Hematopoietic multipotent progenitor cell treated with erythropoietin and hydrocortisone succinate and interleukin-3 and kit ligand, for 6 days (in vitro differentiated cells): ENCODE results near the gene PHLDA1.

ENCODE experiments used
- DNase-seq: peaks from one replicate; pipeline ENCODE4 v3.0.0-alpha.2; 2015

The PHLDA1 gene

GRCh38 chr12:76037130-76038103 lies 5.8 kb upstream of the PHLDA1 start:
- peak; percentile 93 for DNase-seq

GRCh38 chr12:76035045-76035444 lies 3.5 kb upstream of the PHLDA1 start:
- no peak for DNase-seq

GRCh38 chr12:76033081-76034011 lies 1.8 kb upstream of the PHLDA1 start:
- peak; percentile 65 for DNase-seq

DNA sequence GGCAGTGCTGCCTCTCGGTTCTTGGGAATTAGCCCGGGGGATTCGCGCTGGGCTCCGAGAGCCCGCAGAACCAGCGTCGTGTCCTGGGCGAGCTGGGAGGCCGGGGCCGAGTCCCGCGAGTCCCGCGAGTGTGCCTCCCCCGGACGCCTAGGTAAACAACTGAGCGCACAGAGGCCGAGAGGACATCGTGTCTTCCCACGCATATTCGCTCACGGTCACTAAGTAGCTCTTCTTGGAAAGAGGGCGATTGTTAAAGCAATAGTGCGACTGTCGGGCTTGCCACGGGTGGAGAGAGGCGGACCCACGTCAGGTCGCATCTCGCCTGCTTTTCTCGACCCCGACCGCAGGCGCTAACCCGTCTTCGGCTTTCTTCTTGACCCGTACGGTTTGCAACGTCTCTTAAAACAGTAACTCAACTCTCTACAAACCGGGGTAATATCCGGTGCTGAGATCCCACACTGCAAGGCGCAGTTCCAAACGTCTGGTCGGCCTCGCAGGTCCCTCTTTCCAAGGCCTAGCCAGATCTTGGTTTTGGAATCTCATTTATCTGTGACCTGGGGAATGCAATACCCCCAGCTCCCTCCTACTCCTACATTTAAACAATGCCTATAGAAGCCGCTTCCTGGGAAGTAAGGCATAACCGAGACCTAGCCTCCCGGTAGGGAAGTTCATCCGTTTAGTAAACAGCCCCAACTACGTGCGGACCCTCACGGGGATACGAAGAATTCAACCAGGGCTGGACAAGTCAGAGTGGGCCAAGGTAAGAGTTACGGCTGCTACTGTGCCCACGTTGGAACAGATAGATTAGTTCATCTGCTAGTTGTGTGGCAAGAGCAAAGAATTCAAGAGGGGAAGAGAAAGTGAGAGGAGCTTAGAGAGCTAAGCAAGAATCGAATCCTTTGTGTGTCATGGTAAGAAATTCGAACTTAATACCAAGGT lies 736 bp upstream of the PHLDA1 start:
- peak; percentile 59 for DNase-seq

DNA sequence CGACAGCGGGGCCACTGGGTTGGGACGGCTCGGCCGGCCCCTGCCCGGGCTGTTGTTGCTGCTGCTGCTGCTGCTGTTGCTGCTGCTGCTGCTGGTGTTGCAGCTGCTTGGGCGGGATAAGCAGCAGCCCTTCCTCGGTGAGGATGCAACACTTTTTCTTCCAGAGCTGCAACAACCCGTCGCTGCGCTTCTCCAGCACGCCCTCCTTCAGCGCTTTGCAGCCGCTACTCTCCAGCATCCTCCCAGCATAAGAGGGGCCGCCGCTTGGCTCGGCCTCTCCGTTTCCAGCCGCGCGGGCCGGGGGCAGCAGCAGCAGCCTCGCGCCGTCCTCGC lies 529 bp downstream of the PHLDA1 start:
- DNase-seq = no peak

DNA sequence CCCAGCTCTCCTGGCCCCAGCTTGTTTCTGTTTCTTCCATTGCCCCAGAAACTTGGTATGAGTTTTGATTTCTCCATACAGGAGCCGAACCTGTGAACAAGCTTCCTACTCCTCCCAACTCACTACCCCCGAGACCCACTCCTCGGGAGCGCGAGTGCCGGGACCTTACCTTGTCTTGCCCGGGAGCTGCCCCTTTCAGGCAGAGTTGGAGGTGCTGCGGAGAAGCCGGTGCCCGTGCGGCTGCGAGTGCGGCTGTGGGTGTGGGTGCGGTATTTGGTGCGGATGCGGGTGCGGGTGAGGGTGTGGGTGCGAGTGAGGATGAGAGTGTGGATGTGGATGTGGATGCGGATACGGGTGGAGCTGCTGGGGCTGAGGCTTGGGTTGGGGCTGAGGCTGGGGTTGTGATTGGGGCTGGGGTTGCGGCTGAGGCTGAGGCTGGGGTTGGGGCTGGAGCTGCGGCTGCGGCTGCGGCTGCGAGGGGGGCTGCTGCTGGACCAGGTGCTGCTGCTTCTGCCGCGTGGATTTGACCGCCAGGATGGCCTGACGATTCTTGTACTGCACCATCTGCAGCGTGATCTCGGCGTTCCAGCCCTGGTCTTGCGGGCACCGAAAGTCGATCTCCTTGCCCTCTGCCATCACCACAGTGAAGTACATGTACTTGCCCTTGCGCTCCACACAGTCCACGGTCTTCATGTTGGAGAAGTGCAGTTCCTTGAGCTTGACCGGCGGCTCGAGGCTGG lies 1.1 kb downstream of the PHLDA1 start:
- no peak for DNase-seq

- DNase-seq = no peak
These were observed 1.6 kb downstream of the PHLDA1 start for GRCh38 chr12:76029982-76030340.

- DNase-seq = no peak
These were observed 2.9 kb downstream of the PHLDA1 start for GRCh38 chr12:76028571-76029277.

GRCh38 chr12:76026643-76027063 lies 4.9 kb downstream of the PHLDA1 start:
- no peak for DNase-seq

- DNase-seq = no peak
These were observed 5.7 kb downstream of the PHLDA1 start for GRCh38 chr12:76025601-76026575.

- no peak for DNase-seq
These were observed 6.5 kb downstream of the PHLDA1 start for GRCh38 chr12:76024942-76025600.

GRCh38 chr12:76024102-76024781 lies 7.3 kb downstream of the PHLDA1 start:
- DNase-seq = no peak

GRCh38 chr12:76023069-76023690 lies 8.4 kb downstream of the PHLDA1 start:
- DNase-seq = no peak

- no peak for DNase-seq
These were observed 9.1 kb downstream of the PHLDA1 start for GRCh38 chr12:76022506-76022905.

DNA sequence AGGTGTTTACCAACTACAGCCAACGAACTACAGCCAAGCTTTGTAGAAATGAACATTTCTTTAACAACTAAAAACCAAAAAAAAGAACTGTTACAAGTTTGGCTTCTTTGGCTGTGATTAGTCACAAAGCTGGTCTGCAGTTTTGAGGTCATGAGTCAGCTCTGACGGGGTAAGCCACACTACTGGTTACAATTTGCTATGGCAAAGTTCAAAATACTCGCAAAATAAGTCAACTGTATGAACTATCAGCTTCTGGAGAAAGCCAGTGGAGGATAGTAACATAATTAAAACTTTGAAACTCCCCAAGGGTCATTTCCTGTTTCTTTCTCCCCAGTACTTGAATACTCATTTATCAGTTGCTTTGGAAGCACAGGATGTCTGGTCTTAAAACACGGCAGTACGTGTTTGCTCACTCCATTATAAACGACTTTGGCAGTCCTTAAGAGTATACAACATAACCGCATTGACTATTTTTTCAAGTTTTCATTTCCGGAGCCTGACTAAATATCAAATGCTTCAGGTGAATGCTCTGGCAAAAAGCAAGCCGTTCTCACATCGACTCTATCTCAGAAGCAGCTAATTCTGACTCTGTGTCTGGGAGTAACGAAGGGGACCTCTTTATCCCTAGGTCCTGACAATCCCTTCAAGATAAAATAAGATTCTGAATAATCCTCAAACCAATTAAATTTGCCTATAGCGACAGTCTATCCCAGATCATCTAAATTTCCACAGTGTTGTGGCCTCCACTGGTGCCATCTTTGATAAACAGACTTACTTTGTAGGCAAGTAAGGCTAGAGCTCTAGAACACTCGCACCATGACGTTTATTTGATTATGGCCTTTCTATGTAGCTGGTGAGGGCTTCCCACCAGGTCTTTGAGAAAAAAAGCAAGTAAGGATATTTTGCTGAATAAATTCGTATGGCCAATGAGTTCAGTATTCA lies 10.6 kb downstream of the PHLDA1 start:
- DNase-seq = no peak

DNA sequence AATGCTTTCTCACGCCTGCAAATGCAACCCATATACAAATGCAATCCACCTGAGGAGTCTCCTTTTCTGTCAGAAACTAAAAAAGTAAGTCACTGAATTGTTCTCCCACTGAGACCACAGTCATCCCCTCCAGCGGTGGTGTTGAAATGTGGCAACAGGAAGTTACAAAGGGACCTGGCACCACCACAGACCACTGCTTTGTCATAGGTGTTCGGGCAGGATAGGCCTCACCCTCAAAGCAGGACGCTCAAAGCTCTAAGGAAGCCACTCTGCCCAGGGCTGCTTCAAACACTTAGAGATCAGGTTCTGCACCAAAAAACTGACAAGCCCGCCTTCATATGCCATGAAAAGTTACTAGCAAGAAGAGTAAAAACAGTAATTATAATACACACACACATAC lies 11.3 kb downstream of the PHLDA1 start:
- peak; percentile 64 for DNase-seq

DNA sequence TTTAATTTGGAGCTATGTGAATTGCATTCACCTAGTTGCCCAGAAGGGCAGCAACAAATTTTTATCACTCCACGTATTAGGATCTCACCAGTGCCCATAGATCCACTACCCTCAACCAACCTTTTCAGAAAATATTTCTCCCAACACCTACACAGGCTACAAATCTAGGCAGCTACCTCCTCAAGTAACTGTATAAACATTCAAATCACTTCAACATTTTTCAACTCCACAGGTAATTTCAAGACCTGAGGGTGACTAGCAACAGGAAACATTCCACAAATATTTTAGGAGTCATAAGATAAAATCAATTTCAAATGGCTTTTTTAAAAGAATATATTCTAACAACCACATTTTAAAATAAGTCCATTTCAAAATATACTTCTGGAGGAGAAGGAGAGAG lies 12.9 kb downstream of the PHLDA1 start:
- DNase-seq = no peak
